Smooth muscle cell (in vitro differentiated cells): ENCODE results near the gene AEBP1. TPM values are rescaled to one million over a fixed set of nuclear protein-coding genes. Genes with fewer than 3 reads are reported as not detected.

Source experiments
- DNase-seq: peaks from one replicate; lab custom pipeline; 2025; ENCODE audit not compliant: unreplicated experiment; lab: John Stamatoyannopoulos, UW
- H2AFZ ChIP-seq: fragments of 200-600 bp; sonication (generic); 2 replicates; pipeline ENCODE4 v1.6.0; 2016; ENCODE audit warnings: antibody characterized with exemption, low read depth, mild to moderate bottlenecking
- H3F3A ChIP-seq: fragments of 200-600 bp; sonication (generic); 2 replicates; pipeline ENCODE4 v1.6.0; 2017; ENCODE audit warnings: antibody characterized with exemption, low read depth
- H3K27ac ChIP-seq: fragments of 200-600 bp; sonication (generic); 2 replicates; pipeline ENCODE4 v1.5.1; 2016; ENCODE audit warnings: low read depth, mild to moderate bottlenecking
- H3K27me3 ChIP-seq: fragments of 200-600 bp; sonication (generic); 2 replicates; pipeline ENCODE4 v1.6.1; 2016; ENCODE audit warnings: low read depth, mild to moderate bottlenecking
- H3K36me3 ChIP-seq: fragments of 200-600 bp; sonication (generic); 2 replicates; pipeline ENCODE4 v1.5.1; 2016; ENCODE audit warnings: low read depth
- H3K4me1 ChIP-seq: fragments of 200-600 bp; sonication (generic); 2 replicates; pipeline ENCODE4 v1.5.1; 2016; ENCODE audit warnings: low read depth
- H3K4me2 ChIP-seq: fragments of 200-600 bp; sonication (generic); 2 replicates; pipeline ENCODE4 v1.6.0; 2016; ENCODE audit warnings: mild to moderate bottlenecking
- H3K4me3 ChIP-seq: fragments of 200-600 bp; sonication (generic); 2 replicates; pipeline ENCODE4 v1.5.1; 2016; ENCODE audit warnings: mild to moderate bottlenecking
- H3K79me2 ChIP-seq: fragments of 200-600 bp; sonication (generic); 2 replicates; pipeline ENCODE4 v1.6.0; 2016; ENCODE audit warnings: low read depth, mild to moderate bottlenecking
- H3K9ac ChIP-seq: fragments of 200-600 bp; sonication (generic); 2 replicates; pipeline ENCODE4 v1.6.0; 2016; ENCODE audit warnings: low read depth
- H3K9me3 ChIP-seq: fragments of 200-600 bp; sonication (generic); replicated peaks from 2 replicates; pipeline ENCODE4 v1.5.1; 2016; ENCODE audit warnings: low read depth
- H4K20me1 ChIP-seq: fragments of 200-600 bp; sonication (generic); 2 replicates; pipeline ENCODE4 v1.6.0; 2016; ENCODE audit warnings: low read depth
- WGBS: methylation state at CpG from one replicate; pipeline ENCODE4 v1.1.7; 2016; ENCODE audit warnings: low lambda C conversion rate; 5-methylcytosine and 5-hydroxymethylcytosine counted together
- polyA plus RNA-seq: library from polyadenylated mRNA; unstranded; fragments of >200 nt; fragmentation: Nextera tagmentation; extraction: Ambion mirVana; gene quantifications from 2 replicates; pipeline ENCODE4 v1.2.1, GENCODE V29; 2016
- total RNA-seq: library from RNA; depleted of rRNA; stranded (reverse); fragments of >200 nt; gene quantifications from 2 replicates; pipeline ENCODE4 v1.2.3, GENCODE V29; 2014
- TF ChIP-seq, protein P1 (sequence below): fragments of 200-600 bp; sonication (generic); IDR thresholded peaks from 2 replicates; pipeline ENCODE4 v1.5.1; 2017; ENCODE audit warnings: borderline replicate concordance, mild to moderate bottlenecking, antibody characterized with exemption; ENCODE audit not compliant: insufficient read depth, poor library complexity, severe bottlenecking

The AEBP1 gene
- total and polyA plus RNA-seq, 2 experiments from 2014 or later = 39.7 to 163 TPM

GRCh38 chr7:44057849-44058758 is 46.0 kb upstream of the AEBP1 start:
- Histone ChIP-seq H2AFZ (no peak overlapping the region), H3K9ac (no peak overlapping the region), H3K4me1 (no peaks in the 10 kb centered on the region), H3K4me3 (no peak overlapping the region), H3K4me2 (no peak overlapping the region), H3K79me2 (peaks cover 3% of the 10 kb centered on the region), H4K20me1 (peaks cover 50% of the 10 kb centered on the region), H3K36me3 (peaks cover 6% of the 10 kb centered on the region), H3K9me3 (no peaks in the 10 kb centered on the region), H3K27ac (no peak overlapping the region), H3K27me3 (no peaks in the 10 kb centered on the region), H3F3A (no peaks in the 10 kb centered on the region)
- no peak for DNase-seq
- TF ChIP-seq, protein P1, sequence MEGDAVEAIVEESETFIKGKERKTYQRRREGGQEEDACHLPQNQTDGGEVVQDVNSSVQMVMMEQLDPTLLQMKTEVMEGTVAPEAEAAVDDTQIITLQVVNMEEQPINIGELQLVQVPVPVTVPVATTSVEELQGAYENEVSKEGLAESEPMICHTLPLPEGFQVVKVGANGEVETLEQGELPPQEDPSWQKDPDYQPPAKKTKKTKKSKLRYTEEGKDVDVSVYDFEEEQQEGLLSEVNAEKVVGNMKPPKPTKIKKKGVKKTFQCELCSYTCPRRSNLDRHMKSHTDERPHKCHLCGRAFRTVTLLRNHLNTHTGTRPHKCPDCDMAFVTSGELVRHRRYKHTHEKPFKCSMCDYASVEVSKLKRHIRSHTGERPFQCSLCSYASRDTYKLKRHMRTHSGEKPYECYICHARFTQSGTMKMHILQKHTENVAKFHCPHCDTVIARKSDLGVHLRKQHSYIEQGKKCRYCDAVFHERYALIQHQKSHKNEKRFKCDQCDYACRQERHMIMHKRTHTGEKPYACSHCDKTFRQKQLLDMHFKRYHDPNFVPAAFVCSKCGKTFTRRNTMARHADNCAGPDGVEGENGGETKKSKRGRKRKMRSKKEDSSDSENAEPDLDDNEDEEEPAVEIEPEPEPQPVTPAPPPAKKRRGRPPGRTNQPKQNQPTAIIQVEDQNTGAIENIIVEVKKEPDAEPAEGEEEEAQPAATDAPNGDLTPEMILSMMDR = no peak
- 97% methylated on average over 30 of the region's 30 CpGs for WGBS

DNA sequence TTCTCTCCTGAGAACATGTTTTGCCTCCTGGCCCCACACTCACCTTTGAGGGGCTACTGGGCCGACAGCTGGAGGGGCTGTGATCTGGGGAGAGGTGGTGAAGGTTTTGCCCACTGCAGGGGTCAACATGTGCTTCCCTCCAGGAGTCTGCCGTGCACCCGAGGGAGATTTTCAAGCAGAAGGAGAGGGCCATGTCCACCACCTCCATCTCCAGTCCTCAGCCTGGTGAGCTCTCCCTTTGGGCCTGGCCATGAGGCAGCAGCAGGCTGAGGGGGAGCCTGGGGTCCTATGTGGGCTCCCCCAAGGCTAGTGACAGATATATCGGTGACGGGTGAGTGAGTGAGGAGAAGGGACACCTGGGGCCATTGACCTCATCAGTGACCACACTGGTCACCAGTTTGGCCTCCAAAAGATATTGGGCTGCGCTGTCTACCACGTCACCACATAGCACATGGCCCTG is 45.4 kb upstream of the AEBP1 start:
- Histone ChIP-seq H3K4me2 (no peak overlapping the region), H3F3A (no peaks in the 10 kb centered on the region), H3K9me3 (no peaks in the 10 kb centered on the region), H3K4me1 (no peaks in the 10 kb centered on the region), H3K9ac (no peak overlapping the region), H3K36me3 (peaks cover 6% of the 10 kb centered on the region), H3K4me3 (no peak overlapping the region), H3K79me2 (peaks cover 3% of the 10 kb centered on the region), H2AFZ (no peak overlapping the region), H3K27me3 (no peaks in the 10 kb centered on the region), H3K27ac (no peak overlapping the region), H4K20me1 (peaks cover 46% of the 10 kb centered on the region)
- TF ChIP-seq, protein P1 = no peak
- 97% methylated on average over 7 of the region's 7 CpGs for WGBS
- no peak for DNase-seq

DNA sequence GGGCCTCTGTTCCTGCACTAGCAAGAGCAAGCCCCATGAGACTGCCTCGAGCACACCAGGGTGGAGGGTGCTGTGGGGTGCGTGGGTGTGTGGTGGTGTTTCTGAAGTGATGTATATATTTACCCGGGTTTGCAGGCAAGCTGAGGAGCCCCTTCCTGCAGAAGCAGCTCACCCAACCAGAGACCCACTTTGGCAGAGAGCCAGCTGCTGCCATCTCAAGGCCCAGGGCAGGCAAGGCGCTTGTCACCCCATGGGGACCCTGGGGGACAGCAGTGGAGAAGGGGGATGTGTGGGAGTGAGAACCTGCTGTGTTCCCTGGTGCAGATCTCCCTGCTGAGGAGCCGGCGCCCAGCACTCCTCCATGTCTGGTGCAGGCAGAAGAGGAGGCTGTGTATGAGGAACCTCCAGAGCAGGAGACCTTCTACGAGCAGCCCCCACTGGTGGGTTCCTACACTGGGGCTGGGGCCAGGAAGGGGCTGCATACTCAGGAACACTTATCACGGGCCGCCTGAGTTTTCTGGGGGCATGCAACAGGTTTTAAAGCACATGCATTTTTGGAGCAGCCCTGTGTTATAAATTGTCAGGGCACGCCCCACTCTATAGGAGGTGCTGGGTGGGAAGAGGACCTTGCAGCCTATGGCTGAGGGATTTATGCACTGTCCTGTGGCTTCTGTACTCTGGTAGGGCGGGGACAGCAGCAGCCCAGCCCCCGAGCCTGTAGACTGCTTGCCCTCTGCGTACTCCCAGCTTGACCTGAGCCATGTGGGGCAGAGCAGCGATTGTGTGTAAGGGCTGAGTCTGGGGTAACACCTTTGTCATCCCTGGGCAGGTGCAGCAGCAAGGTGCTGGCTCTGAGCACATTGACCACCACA is 44.7 kb upstream of the AEBP1 start:
- Histone ChIP-seq H3K27me3 (no peaks in the 10 kb centered on the region), H3K4me3 (no peak overlapping the region), H3K4me2 (no peak overlapping the region), H4K20me1 (peaks cover 46% of the 10 kb centered on the region), H3K9ac (no peak overlapping the region), H3K27ac (no peak overlapping the region), H3K4me1 (no peaks in the 10 kb centered on the region), H3K9me3 (no peaks in the 10 kb centered on the region), H3F3A (no peaks in the 10 kb centered on the region), H3K36me3 (peaks cover 6% of the 10 kb centered on the region), H3K79me2 (peaks cover 3% of the 10 kb centered on the region), H2AFZ (no peak overlapping the region)
- 98% methylated on average over 14 of the region's 14 CpGs for WGBS
- TF ChIP-seq, protein P1 = no peak
- no peak for DNase-seq
